Kidney capillary endothelial cell (primary cell): ENCODE data around the gene DPY19L1.
"Not testable (repeated sequence)": the region's sequence is repeated elsewhere in the genome, so short reads cannot be mapped to it uniquely, and the experiment has no call there.

Experiments used
- DNase-seq: peaks from one replicate; pipeline ENCODE4 v3.0.0-alpha.2; 2018; ENCODE audit warnings: low spot score

DPY19L1 gene

GRCh38 chr7:35032166-35032565 lies 5.1 kb downstream of the DPY19L1 start:
- no peak for DNase-seq

GRCh38 chr7:35030848-35031247 lies 6.4 kb downstream of the DPY19L1 start:
- DNase-seq, result no peak

GRCh38 chr7:35029311-35029710 lies 8.0 kb downstream of the DPY19L1 start:
- no peak for DNase-seq

DNA sequence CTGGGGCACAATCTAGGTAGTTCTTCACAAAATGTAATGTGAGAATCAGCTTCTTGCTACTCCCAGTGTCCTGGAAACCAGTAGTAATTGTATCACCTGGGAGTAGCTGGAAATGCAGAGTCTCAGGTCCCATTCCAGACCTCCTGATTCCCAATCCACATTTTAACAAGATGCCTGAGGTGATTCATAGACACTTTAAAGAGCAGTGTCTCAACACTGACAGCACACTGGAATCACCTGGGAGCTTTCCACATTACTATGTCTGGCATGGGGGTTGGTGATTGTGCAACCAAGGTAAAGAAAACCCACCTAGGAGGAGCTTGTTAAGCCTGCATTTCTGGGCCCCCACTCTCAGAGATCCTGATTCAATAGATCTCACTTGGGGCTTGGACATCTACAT lies 11.1 kb downstream of the DPY19L1 start:
- DNase-seq, result no peak

DNA sequence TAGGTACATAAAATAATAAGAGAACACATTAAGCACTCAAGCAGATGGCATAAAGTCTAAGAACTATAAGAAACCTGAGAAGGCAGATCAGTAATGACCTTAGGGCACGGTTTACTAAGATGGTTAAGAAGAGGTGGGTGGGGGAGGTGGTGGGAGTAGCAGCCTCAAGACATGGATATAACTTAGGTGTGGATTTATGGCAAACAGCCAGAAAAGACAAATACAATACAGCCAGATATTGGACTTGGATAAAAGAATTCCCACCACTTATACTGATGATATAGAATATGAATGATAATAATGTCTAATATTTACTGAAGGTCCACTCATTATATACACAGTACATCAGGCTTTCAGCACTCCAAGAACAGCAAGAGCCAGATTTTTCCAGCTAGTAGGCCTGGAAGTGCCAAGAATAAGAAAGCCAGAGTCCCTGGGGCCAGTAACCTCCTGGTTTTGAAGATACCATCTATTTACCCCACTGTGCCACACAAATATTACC lies 11.9 kb downstream of the DPY19L1 start:
- no peak for DNase-seq

- no peak for DNase-seq
Measured at GRCh38 chr7:35024298-35024697, 13.0 kb downstream of the DPY19L1 start.

DNA sequence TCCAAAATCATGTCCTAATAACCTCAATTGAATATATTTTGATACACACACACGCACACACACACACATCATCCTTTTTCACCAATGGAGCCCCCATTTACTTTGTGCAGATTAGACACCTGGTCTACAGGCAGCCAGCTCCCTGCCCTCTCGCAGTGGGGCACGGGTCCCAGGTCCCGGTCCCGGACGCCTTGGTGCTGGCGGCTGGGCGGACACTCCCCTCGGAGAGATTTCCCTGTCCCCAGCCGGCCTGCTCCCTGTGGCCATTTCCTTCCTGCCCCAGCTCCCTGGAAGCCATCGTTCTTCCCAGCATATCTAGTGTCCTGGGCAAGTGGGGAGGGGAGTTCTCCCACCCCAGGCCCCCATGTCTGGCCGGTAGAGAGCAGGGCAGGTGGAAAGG lies 14.6 kb downstream of the DPY19L1 start:
- DNase-seq, result no peak

DNA sequence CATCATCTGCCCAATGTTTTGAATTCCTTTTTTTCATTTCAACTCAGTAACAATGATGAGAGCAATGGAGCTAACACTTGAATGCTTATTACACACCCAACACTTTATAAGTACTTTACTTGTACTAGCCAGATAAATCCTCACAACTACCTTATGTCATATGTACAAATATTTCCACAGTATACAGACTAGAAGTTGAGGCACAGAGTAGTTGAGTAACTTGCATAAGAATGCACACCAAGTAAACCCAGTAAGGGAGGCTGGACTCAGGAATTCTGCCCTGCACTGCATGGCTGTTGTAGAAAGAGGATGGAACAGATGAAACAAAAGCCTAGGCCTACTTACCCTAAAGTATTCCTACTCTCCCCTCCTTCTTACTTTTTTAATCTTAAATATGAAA lies 15.8 kb downstream of the DPY19L1 start:
- DNase-seq, result no peak

GRCh38 chr7:35019801-35020200 lies 17.5 kb downstream of the DPY19L1 start:
- no peak for DNase-seq

DNA sequence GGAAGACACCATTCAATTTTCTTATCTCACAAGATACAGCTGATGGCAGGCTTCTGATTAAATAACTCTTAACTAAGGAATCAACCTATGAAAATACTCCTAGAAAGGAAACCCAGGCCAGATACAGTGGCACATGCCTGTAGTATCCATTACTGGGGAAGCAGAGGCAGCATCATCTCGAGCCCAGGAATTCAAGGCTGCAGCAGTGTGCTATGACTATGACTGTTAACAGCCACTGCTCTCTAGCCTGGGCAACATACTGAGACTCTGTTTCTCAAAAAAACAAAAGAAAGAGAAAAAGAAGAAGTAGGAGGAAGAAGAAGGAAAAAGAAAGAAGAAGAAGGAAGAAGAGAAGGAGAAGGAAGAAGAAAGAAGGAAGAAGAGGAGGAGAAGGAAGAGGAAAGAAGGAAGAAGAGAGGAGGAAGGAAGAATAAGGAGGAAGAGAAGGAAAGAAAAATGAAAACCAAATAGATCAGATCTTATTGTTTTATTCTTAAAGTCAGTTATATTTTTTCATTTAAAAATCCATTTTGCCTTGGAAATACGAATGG lies 18.0 kb downstream of the DPY19L1 start:
- DNase-seq, result no peak

GRCh38 chr7:35015346-35015859 lies 21.9 kb downstream of the DPY19L1 start:
- DNase-seq, result no peak

GRCh38 chr7:35012160-35012559 lies 25.1 kb downstream of the DPY19L1 start:
- DNase-seq, result no peak

- no peak for DNase-seq
Measured at GRCh38 chr7:35011085-35011484, 26.2 kb downstream of the DPY19L1 start.

DNA sequence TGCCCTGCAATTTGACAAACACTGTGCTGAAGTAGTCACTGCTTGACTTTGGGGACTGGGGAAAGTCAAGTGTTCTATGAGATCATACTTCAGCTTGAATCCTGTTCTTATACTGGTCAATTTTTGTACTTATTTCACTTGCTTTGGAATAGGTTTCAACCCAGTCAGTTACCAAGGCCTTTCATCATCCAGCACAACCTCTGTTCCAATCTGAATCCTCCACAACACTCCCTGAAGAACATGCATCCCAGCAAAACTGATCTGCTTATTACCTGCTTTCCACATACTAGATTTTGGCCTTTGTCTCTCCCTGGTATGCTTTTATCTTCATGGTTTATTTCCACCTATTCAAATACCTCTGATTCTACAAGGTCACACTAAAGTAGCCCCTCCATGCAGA lies 29.5 kb downstream of the DPY19L1 start:
- DNase-seq, result no peak

DNA sequence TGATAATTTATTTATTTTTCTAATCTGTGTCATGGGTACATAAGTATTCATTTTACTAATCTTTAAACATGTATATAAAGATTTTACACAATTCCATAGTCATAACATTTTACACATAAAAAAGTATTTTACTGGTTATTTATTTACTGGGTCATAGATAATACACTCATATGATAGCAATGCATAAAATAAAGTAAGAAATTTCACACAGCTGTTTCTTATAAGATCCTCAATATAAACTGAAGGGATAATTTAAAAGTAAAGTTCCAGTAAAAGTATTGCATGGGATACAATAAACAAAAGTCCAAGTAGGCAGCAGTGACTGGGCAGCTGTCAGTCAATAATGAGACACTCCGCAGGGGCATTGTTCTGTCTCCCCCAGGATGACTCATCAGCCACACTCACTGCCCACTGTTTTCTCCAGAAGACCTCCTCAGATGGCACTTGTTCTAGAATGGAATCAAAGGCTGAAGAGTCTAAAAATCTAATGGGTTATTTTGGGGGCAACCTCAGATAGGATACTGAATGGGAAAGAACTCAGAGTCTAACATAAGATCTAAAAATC lies 32.7 kb downstream of the DPY19L1 start:
- peak; percentile 52 for DNase-seq

DNA sequence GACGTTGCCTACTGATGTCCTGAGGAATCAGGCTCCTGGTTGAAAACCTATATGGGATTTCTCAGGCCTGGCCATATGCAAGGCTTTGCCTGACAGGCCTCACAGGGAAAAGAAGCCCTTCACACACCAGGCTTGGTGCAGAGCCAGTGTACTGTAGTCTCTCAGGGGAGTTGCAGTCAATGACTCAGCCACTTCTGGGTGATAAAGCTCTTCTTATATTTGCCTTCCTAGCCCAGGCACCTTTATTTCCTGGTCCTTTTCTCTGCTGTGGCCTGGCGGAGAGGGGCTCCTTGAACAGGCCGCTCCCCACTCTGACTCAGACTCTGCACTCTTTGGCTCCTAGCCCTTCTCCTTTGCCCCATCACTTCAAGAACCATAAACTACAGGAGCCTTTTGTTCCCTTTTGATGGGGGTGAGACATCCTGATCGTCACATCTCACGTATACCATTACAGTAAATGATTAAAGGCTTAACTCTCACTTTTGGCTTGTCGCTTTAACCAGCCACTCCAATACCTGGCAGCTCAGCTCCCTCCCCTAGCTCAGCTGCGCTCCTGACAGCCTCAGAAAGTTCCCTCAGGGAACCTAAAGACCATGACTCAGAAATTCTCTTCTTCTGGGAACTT lies 33.5 kb downstream of the DPY19L1 start:
- peak; percentile 52 for DNase-seq

DNA sequence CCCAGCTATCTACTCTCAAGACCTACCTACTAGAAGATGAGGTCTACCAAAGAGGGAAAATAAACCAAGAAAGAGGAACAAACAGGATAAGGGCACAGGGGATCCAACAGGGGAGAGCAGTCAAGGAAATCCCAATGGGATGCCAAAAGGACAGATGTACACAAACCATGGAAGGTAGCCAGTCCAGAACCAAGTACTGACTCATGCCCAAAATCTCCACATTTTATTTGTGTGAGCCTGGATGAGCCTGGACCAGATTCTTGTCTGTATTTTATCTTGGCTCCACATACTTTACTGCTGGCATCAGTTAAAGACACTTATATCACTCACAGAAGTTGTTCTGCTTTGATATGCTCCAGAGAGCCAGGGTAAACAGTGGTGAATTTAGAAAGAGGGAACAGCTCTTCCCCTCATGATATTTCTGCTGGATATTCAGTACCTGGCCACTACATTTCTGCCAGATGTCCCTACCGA lies 34.1 kb downstream of the DPY19L1 start:
- DNase-seq, result not testable (repeated sequence)

GRCh38 chr7:34998335-34998734 lies 39.0 kb downstream of the DPY19L1 start:
- not testable (repeated sequence) for DNase-seq

- not testable (repeated sequence) for DNase-seq
Measured at GRCh38 chr7:34996423-34997090, 40.7 kb downstream of the DPY19L1 start.

GRCh38 chr7:34995757-34996156 lies 41.5 kb downstream of the DPY19L1 start:
- DNase-seq, result no peak

GRCh38 chr7:34991938-34992840 lies 45.1 kb downstream of the DPY19L1 start:
- peak; percentile 91 for DNase-seq
